BE2C (cell line): Measurements from ENCODE around the gene CIBAR2.
A peak's percentile ranks its signal among the peaks of the same experiment; 100 is the strongest.

Experiments
- DNase-seq: peaks from one replicate; pipeline ENCODE4 v3.0.0-alpha.2; 2020
- H3K27me3 ChIP-seq: fragments of 250-450 bp; sonication (Bioruptor Pico); 2 replicates; pipeline ENCODE4 v1.5.1; 2020; ENCODE audit warnings: mild to moderate bottlenecking
- H3K36me3 ChIP-seq: fragments of 250-450 bp; sonication (Bioruptor Pico); 2 replicates; pipeline ENCODE4 v1.5.1; 2020; ENCODE audit warnings: mild to moderate bottlenecking
- H3K4me1 ChIP-seq: fragments of 250-450 bp; sonication (Bioruptor Pico); 2 replicates; pipeline ENCODE4 v1.5.1; 2020
- H3K4me3 ChIP-seq: 2 replicates; pipeline ENCODE4 v1.5.1; 2011; ENCODE audit warnings: low read depth, low read length
- H3K9me3 ChIP-seq: fragments of 250-450 bp; sonication (Bioruptor Pico); 2 replicates; pipeline ENCODE4 v1.5.1; 2020
- CTCF ChIP-seq: IDR thresholded peaks from 2 replicates; pipeline ENCODE4 v1.5.1; 2012; ENCODE audit warnings: mild to moderate bottlenecking, low read depth, low read length

CIBAR2 gene

GRCh38 chr16:85156869-85157268, 44.6 kb upstream of the CIBAR2 start:
- H3K9me3 ChIP-seq, result no peaks in the 10 kb centered on the region
- H3K36me3 ChIP-seq, result no peaks in the 10 kb centered on the region
- H3K4me1 ChIP-seq, result peaks cover 35% of the 10 kb centered on the region
- no peaks in the 10 kb centered on the region for H3K27me3 ChIP-seq
- no peak overlapping the region for H3K4me3 ChIP-seq
- DNase-seq, result no peak
- no peak for TF ChIP-seq CTCF

- Histone ChIP-seq H3K9me3 (no peaks in the 10 kb centered on the region), H3K27me3 (no peaks in the 10 kb centered on the region), H3K4me3 (no peak overlapping the region), H3K36me3 (no peaks in the 10 kb centered on the region), H3K4me1 (peaks cover 38% of the 10 kb centered on the region)
- TF ChIP-seq CTCF, result no peak
- DNase-seq, result no peak
Measured at GRCh38 chr16:85156440-85156839, 44.2 kb upstream of the CIBAR2 start.

GRCh38 chr16:85153656-85154091, 41.4 kb upstream of the CIBAR2 start:
- Histone ChIP-seq H3K9me3 (no peaks in the 10 kb centered on the region), H3K4me3 (no peak overlapping the region), H3K4me1 (peaks cover 45% of the 10 kb centered on the region), H3K36me3 (no peaks in the 10 kb centered on the region), H3K27me3 (no peaks in the 10 kb centered on the region)
- TF ChIP-seq CTCF, result no peak
- DNase-seq, result peak; percentile 22

- Histone ChIP-seq H3K27me3 (no peaks in the 10 kb centered on the region), H3K36me3 (no peaks in the 10 kb centered on the region), H3K9me3 (no peaks in the 10 kb centered on the region), H3K4me3 (no peak overlapping the region), H3K4me1 (peaks cover 38% of the 10 kb centered on the region)
- no peak for DNase-seq
- TF ChIP-seq CTCF, result no peak
Measured at GRCh38 chr16:85153046-85153445, 40.8 kb upstream of the CIBAR2 start.

GRCh38 chr16:85152414-85153030, 40.2 kb upstream of the CIBAR2 start:
- no peaks in the 10 kb centered on the region for H3K9me3 ChIP-seq
- H3K4me3 ChIP-seq, result no peak overlapping the region
- peak; percentile 52 for DNase-seq
- TF ChIP-seq CTCF, result no peak
- H3K27me3 ChIP-seq, result no peaks in the 10 kb centered on the region
- H3K36me3 ChIP-seq, result no peaks in the 10 kb centered on the region
- H3K4me1 ChIP-seq, result peaks cover 33% of the 10 kb centered on the region

GRCh38 chr16:85151603-85152413, 39.5 kb upstream of the CIBAR2 start:
- no peak for TF ChIP-seq CTCF
- peaks cover 35% of the 10 kb centered on the region for H3K4me1 ChIP-seq
- no peaks in the 10 kb centered on the region for H3K27me3 ChIP-seq
- no peaks in the 10 kb centered on the region for H3K9me3 ChIP-seq
- no peaks in the 10 kb centered on the region for H3K36me3 ChIP-seq
- no peak overlapping the region for H3K4me3 ChIP-seq
- peak; percentile 96 for DNase-seq
